OCI-LY3 (cell line): ENCODE results near the gene CRYGC.

Experiments
- H2AFZ ChIP-seq: fragments of 200-600, 300-600 bp; shearing (Covaris generic); 2 replicates; pipeline ENCODE4 v1.6.0; 2014; ENCODE audit warnings: antibody characterized with exemption, low read depth, low read length
- H3K27ac ChIP-seq: fragments of 200-600, 300-600 bp; sonication (generic); 2 replicates; pipeline ENCODE4 v1.5.1; 2014; ENCODE audit warnings: mild to moderate bottlenecking, low read length, moderate library complexity, mixed read lengths
- H3K27me3 ChIP-seq: fragments of 200-600, 300-600 bp; sonication (generic); 2 replicates; pipeline ENCODE4 v1.6.1; 2014; ENCODE audit warnings: low read depth, low read length, mixed read lengths
- H3K36me3 ChIP-seq: fragments of 200-600, 300-600 bp; sonication (generic); replicated peaks from 2 replicates; pipeline ENCODE3; 2014; ENCODE audit warnings: low read depth, low read length, mixed read lengths
- H3K4me1 ChIP-seq: fragments of 300-600, 200-600 bp; sonication (generic); 2 replicates; pipeline ENCODE4 v1.6.1; 2014; ENCODE audit warnings: low read length, mixed read lengths
- H3K4me2 ChIP-seq: fragments of 200-600, 300-600 bp; sonication (generic); 2 replicates; pipeline ENCODE4 v1.6.1; 2014; ENCODE audit warnings: low read length, mixed read lengths
- H3K4me3 ChIP-seq: fragments of 300-600, 200-600 bp; sonication (generic); 2 replicates; pipeline ENCODE4 v1.5.1; 2014; ENCODE audit warnings: antibody characterized with exemption, mild to moderate bottlenecking, low read length, moderate library complexity
- H3K79me2 ChIP-seq: fragments of 300-600, 200-600 bp; shearing (Covaris generic); 2 replicates; pipeline ENCODE4 v1.6.1; 2014; ENCODE audit warnings: mild to moderate bottlenecking, low read length, mixed read lengths
- H3K9ac ChIP-seq: fragments of 300-600, 200-600 bp; shearing (Covaris generic); 2 replicates; pipeline ENCODE4 v1.6.0; 2014; ENCODE audit warnings: mild to moderate bottlenecking, low read length, moderate library complexity
- H3K9me3 ChIP-seq: fragments of 200-600, 300-600 bp; shearing (Covaris generic); 2 replicates; pipeline ENCODE4 v1.6.1; 2014; ENCODE audit warnings: low read length, mixed read lengths; ENCODE audit not compliant: insufficient read depth
- H4K20me1 ChIP-seq: fragments of 200-600, 300-600 bp; sonication (generic); 2 replicates; pipeline ENCODE4 v1.6.1; 2016; ENCODE audit warnings: low read length, mixed read lengths; ENCODE audit not compliant: insufficient read depth
- CTCF ChIP-seq: fragments of 200-600, 300-600 bp; sonication (generic); IDR thresholded peaks from 2 replicates; pipeline ENCODE4 v1.5.1; 2014; ENCODE audit warnings: antibody characterized with exemption, low read length, low read depth
- EZH2phosphoT487 ChIP-seq: fragments of 200-600 bp; shearing (Covaris generic); IDR thresholded peaks from 2 replicates; pipeline ENCODE4 v1.6.1; 2018; ENCODE audit warnings: antibody characterized with exemption, mixed run types, low read depth

Gene CRYGC

GRCh38 chr2:208163489-208163888 lies 33.9 kb upstream of the CRYGC start, which contains the start of gene CRYGA:
Gene CRYGA, minus strand, starts transcription at chr2:208163589. Its CDS starts 33 bp downstream, at chr2:208163556.
- H3K4me3 ChIP-seq: no peak within 1 kb of the TSS
- no peak within 1 kb of the TSS for H3K27ac ChIP-seq
- peaks cover 13% of the 10 kb centered on the region for H3K27me3 ChIP-seq
- no peaks in the 10 kb centered on the region for H3K4me1 ChIP-seq
- H2AFZ ChIP-seq: no peak within 1 kb of the TSS
- H3K9me3 ChIP-seq: no peaks in the 10 kb centered on the region
- no peaks in the 10 kb centered on the region for H4K20me1 ChIP-seq
- H3K36me3 ChIP-seq: no peaks in the 10 kb centered on the region
- no peaks in the 10 kb centered on the region for H3K79me2 ChIP-seq
- no peak within 1 kb of the TSS for H3K4me2 ChIP-seq
- no peak for TF ChIP-seq EZH2phosphoT487
- TF ChIP-seq CTCF: no peak
- no peak within 1 kb of the TSS for H3K9ac ChIP-seq

- peaks cover 2% of the 10 kb centered on the region; the same call in 1 of the 2 replicates for H3K9me3 ChIP-seq
Measured at GRCh38 chr2:208156439-208156838, 26.8 kb upstream of the CRYGC start.

GRCh38 chr2:208153156-208153555 lies 23.5 kb upstream of the CRYGC start:
- Histone ChIP-seq H3K27ac (no peak overlapping the region), H4K20me1 (no peaks in the 10 kb centered on the region), H3K27me3 (no peaks in the 10 kb centered on the region), H3K4me3 (no peak overlapping the region), H3K9ac (no peak overlapping the region), H3K4me1 (no peaks in the 10 kb centered on the region), H3K9me3 (peaks cover 3% of the 10 kb centered on the region; the same call in 1 of the 2 replicates), H3K4me2 (no peak overlapping the region), H3K36me3 (no peaks in the 10 kb centered on the region), H3K79me2 (no peaks in the 10 kb centered on the region), H2AFZ (no peak overlapping the region)
- no peak for TF ChIP-seq EZH2phosphoT487
- TF ChIP-seq CTCF: no peak

More at GRCh38 chr2:208156439-208156838, 26.8 kb upstream of the CRYGC start:
- no peak for TF ChIP-seq EZH2phosphoT487
- no peaks in the 10 kb centered on the region for H3K79me2 ChIP-seq
- no peak overlapping the region for H3K27ac ChIP-seq
- H4K20me1 ChIP-seq: no peaks in the 10 kb centered on the region
- no peak overlapping the region for H3K9ac ChIP-seq
- H3K4me1 ChIP-seq: no peaks in the 10 kb centered on the region
- H2AFZ ChIP-seq: no peak overlapping the region
- no peak overlapping the region for H3K4me2 ChIP-seq
- no peaks in the 10 kb centered on the region for H3K36me3 ChIP-seq
- no peak overlapping the region for H3K4me3 ChIP-seq
- H3K27me3 ChIP-seq: no peaks in the 10 kb centered on the region

- H3K27me3 ChIP-seq: no peaks in the 10 kb centered on the region
- no peak overlapping the region for H3K4me2 ChIP-seq
- no peaks in the 10 kb centered on the region for H3K36me3 ChIP-seq
- H3K79me2 ChIP-seq: no peaks in the 10 kb centered on the region
- no peak overlapping the region for H3K4me3 ChIP-seq
- TF ChIP-seq CTCF (no peak), EZH2phosphoT487 (no peak)
- no peaks in the 10 kb centered on the region for H3K4me1 ChIP-seq
- no peak overlapping the region for H3K27ac ChIP-seq
- peaks cover 3% of the 10 kb centered on the region; the same call in 1 of the 2 replicates for H3K9me3 ChIP-seq
- H3K9ac ChIP-seq: no peak overlapping the region
- H2AFZ ChIP-seq: no peak overlapping the region
- H4K20me1 ChIP-seq: no peaks in the 10 kb centered on the region
Measured at GRCh38 chr2:208150956-208151355, 21.3 kb upstream of the CRYGC start.
